KOPT-K1 (cell line): ENCODE data around the gene GSK3B.

Experiments
- H3K27ac ChIP-seq: fragments of 200-600 bp; sonication (generic); 2 replicates; pipeline ENCODE4 v1.5.1; 2016; ENCODE audit warnings: antibody characterized with exemption, mild to moderate bottlenecking, low read depth, low read length; ENCODE audit not compliant: poor library complexity, severe bottlenecking
- H3K36me3 ChIP-seq: fragments of 200-600 bp; sonication (generic); 2 replicates; pipeline ENCODE4 v1.5.1; 2017; ENCODE audit warnings: antibody characterized with exemption, mild to moderate bottlenecking, low read length, moderate library complexity; ENCODE audit not compliant: insufficient read depth
- H3K9me3 ChIP-seq: fragments of 200-600 bp; sonication (generic); 2 replicates; pipeline ENCODE4 v1.5.1; 2017; ENCODE audit warnings: antibody characterized with exemption, low read length, mild to moderate bottlenecking; ENCODE audit not compliant: insufficient read depth, poor library complexity, severe bottlenecking

Gene GSK3B

GRCh38 chr3:119974656-119975055, 119.6 kb downstream of the GSK3B start:
- Histone ChIP-seq H3K27ac (no peak overlapping the region), H3K9me3 (no peaks in the 10 kb centered on the region), H3K36me3 (peaks cover 13% of the 10 kb centered on the region)

DNA sequence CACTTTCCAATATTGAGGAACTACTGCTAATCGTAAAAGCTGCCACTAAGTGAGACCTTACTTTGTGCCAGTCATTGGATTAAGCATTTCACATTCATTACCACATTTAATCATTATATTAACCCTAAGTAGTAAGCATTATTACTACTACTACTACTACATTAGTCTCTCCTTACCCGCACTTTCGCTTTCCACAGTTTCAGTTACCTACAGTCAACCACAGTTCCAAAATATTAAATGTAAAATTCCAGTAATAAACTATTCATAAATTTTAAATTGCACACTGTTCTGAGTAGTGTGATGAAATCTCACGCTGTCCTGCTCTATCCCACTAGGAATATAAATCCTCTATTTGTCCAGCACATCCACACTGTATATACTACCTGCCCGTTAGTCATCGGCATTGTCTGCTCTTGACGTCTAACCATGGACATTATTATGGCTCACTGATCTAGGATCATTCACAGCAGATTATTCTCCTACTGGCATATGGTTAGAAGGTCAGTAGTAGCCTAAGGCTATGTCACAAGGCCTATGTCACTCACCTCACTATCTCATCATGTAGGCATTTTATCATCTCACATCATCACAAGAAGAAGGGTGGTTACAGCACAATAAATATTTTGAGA, 121.1 kb downstream of the GSK3B start:
- no peaks in the 10 kb centered on the region for H3K9me3 ChIP-seq
- no peaks in the 10 kb centered on the region; the same call in 1 of the 2 replicates for H3K36me3 ChIP-seq
- H3K27ac ChIP-seq = no peak overlapping the region

DNA sequence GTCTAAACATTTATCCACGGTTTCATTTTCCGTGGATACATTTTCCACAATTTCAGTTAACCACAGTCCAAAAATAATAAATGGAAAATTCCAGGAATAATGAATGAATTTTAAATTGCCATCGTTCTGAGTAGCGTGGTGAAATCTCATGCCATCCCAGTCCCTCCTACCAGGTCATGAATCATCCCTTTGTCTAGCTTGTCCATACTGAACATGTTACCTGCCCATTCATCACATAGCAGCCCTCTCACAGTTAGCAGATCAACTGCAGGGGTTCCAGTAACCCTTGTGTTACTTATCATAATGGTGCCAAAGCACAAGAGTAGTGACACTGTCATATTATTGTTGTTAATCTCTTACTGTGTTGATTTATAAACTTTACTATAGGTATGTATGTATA, 124.5 kb downstream of the GSK3B start:
- Histone ChIP-seq H3K36me3 (no peaks in the 10 kb centered on the region), H3K9me3 (no peaks in the 10 kb centered on the region), H3K27ac (no peak overlapping the region)

DNA sequence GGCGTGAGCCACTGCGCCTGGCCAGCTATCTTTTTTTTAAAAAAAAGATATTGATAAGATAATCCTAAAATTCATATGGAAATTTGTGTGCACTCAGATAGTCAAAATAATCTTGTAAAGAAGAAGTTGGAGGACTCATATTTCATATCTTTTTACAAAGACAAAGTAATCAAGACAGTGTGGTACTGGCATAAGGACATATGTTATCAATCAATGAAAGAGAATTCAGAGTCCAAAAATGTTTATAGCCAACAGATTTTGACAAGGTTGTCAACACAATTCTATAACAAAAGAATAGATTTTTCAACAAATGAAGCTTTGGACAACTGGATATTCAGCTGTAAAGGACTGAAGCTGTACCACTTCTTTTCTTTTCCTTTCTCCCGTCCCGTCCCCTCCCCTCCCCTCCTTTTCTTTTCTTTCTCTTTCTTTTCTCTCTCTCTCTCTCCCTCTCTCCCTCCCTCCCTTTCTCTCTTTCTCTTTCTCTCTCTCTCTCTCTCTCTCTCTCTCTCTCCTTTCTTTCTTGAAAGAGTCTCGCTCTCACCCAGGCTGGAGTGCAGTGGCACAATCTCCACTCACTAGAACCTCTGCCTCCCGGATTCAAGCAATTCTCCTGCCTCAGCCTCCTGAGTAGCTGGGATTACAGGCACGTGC, 126.8 kb downstream of the GSK3B start:
- no peak overlapping the region for H3K27ac ChIP-seq
- peaks cover 6% of the 10 kb centered on the region; the same call in 1 of the 2 replicates for H3K36me3 ChIP-seq
- peaks cover 11% of the 10 kb centered on the region for H3K9me3 ChIP-seq

- H3K36me3 ChIP-seq = peaks cover 9% of the 10 kb centered on the region; the same call in 1 of the 2 replicates
- no peak overlapping the region for H3K27ac ChIP-seq
- peaks cover 12% of the 10 kb centered on the region for H3K9me3 ChIP-seq
Measured at GRCh38 chr3:119965692-119966091, 128.6 kb downstream of the GSK3B start.

DNA sequence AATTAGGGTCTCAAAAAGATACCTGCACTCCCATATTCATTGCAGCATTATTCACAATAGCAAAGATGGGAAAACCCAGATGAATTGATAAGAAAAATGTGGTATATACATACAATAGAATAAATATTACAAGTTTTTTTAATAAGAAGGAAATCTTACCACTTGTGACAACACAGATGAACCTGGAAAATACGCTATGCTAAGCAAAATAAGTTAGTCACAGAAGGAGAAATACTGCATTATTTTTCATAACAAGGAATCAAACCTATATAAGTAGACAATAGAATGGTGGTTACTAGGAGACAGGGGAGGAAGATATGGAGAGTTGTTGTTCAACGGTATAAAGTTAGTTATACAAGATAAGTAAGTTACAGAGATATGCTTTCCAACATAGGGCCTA, 130.0 kb downstream of the GSK3B start:
- Histone ChIP-seq H3K36me3 (peaks cover 9% of the 10 kb centered on the region; the same call in 1 of the 2 replicates), H3K9me3 (peaks cover 12% of the 10 kb centered on the region), H3K27ac (no peak overlapping the region)

DNA sequence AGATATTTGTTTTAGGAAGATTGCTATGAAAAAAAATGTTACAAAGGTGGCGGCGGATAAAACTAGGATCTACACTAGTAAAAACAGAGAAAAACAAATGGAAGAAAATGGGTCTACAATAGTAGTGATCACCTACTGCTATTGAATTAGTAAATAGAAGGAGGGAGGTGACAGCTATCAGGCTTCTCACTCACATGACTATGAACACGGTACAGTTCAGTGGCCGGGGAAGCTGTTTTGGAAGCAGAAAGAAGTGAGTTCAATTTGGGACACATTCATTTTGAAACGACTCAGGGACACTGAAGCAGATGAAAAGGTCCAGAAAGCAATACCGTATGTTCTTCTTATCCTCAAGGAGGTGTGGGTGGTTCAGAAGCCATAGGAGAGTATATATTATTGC, 138.3 kb downstream of the GSK3B start:
- Histone ChIP-seq H3K27ac (no peak overlapping the region), H3K36me3 (no peaks in the 10 kb centered on the region)

DNA sequence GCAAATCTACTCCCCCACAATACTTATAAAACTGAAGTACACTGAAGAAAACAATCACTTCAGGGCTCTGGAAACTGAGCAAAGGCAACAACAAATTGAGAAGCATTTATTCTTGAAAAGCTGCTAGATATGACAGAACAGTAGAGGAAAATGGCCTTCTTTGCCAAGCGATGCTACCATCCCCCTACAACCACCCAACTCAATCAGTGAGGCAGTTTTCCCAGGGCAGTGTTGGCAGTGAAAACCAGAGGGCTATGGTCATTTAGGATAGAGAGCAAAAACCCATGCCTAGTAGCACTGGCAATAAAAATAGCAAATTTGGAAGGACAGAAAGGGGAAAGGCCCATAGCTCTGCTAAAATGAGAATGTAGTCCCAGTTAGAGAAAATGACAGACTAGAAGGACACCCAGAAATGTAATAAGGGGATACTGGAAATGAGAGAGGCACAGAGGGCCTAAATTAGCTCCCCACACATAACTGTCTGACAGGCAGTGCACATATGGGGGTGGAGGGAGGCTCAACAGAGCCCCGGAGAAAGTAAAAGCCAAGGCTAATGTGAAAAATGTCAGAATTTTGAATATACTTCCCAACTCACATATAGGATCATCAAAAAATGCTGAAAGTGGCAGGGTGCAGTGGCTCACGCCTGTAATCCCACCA, 143.5 kb downstream of the GSK3B start:
- Histone ChIP-seq H3K9me3 (no peaks in the 10 kb centered on the region), H3K27ac (no peak overlapping the region), H3K36me3 (peaks cover 9% of the 10 kb centered on the region; the same call in 1 of the 2 replicates)

More for the DNA sequence above, 138.3 kb downstream of the GSK3B start:
- no peaks in the 10 kb centered on the region for H3K9me3 ChIP-seq

DNA sequence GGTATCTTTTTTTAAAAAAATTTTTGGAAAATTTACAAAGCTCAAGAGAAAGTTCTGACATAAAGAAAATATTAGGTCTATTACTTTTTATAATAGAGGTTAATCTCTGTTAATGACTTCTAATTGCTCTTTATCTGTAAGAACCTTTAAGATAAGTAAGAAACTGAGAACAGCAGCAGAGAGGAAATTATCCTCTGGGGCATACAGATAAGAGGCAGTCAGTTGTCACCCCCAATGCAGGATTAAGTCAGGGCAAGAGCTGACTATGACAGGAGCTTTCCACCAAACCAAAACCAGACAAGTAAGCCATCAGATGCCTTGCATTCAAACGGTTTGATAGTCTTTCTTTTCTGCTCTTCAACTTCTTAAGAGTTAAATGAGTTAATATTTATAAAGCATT, 149.0 kb downstream of the GSK3B start:
- Histone ChIP-seq H3K27ac (no peak overlapping the region), H3K36me3 (peaks cover 15% of the 10 kb centered on the region; the same call in 1 of the 2 replicates), H3K9me3 (no peaks in the 10 kb centered on the region)

DNA sequence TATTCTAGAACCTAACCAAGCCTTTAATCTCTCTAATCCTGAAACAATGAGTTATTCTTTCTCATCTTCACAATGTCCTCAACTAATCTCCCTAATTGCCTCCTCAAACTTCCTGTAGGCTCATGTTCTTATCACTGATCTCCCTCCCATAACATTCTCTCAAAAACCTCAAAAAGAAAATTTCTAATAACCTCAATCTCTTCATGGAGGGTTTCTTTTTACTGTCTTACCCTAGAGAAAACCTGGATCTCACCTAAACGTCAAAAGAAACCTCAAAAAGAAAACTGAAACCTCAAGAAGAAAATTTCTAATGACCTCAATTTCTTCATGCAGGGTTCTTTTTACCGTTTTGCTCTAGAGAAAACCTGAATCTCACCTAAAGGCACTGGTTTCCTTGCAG, 150.2 kb downstream of the GSK3B start:
- Histone ChIP-seq H3K36me3 (peaks cover 15% of the 10 kb centered on the region; the same call in 1 of the 2 replicates), H3K27ac (peak overlapping the region; percentile 26), H3K9me3 (no peaks in the 10 kb centered on the region)

DNA sequence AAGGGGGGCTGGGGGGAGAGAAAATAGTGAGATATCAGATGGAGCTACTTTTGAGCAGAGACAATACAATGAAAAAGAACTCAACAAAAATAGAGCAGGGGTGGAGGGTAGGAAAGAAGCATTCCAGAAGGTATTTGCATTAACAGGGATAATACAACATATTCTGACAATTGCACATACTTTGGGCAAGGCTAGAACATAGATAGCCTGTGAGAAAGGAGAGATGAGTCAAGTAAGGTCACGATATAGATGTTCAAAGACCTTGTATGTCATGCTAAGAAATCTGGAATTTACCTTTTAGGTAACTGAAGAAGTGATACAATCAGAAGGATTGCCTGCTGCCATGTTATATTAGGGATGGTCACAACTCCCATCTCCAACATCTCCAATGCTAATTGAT, 155.2 kb downstream of the GSK3B start:
- 0 out of 2 replicates have a peak, but pooled peaks cover 3% of the 10 kb centered on the region for H3K36me3 ChIP-seq
- H3K9me3 ChIP-seq = no peaks in the 10 kb centered on the region
- H3K27ac ChIP-seq = no peak overlapping the region

GRCh38 chr3:119937229-119937628, 157.0 kb downstream of the GSK3B start:
- Histone ChIP-seq H3K27ac (peak overlapping the region; percentile 39), H3K36me3 (peaks cover 3% of the 10 kb centered on the region; the same call in 1 of the 2 replicates), H3K9me3 (no peaks in the 10 kb centered on the region)

- Histone ChIP-seq H3K27ac (no peak overlapping the region), H3K9me3 (no peaks in the 10 kb centered on the region), H3K36me3 (no peaks in the 10 kb centered on the region; the same call in 1 of the 2 replicates)
Measured at GRCh38 chr3:119934249-119934648, 160.0 kb downstream of the GSK3B start.

DNA sequence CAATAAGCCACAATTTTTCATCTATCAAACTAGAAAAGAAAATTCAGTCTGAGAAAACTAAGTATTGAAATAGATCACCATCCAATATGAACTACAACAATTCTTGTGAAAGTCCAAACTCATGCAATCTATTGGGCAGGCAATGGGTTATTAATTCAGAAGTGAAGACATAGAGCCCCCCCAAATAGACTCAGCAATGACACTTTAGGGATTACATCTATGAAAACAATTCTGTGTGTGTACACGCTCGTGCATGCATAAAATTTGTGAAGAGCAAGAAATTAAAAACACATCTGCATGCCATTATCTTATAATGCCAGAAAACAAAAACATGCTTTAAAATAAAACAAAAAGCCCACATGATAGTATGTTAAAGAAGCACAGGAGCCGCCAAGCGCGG, 161.0 kb downstream of the GSK3B start:
- Histone ChIP-seq H3K9me3 (no peaks in the 10 kb centered on the region), H3K27ac (no peak overlapping the region), H3K36me3 (no peaks in the 10 kb centered on the region; the same call in 1 of the 2 replicates)

DNA sequence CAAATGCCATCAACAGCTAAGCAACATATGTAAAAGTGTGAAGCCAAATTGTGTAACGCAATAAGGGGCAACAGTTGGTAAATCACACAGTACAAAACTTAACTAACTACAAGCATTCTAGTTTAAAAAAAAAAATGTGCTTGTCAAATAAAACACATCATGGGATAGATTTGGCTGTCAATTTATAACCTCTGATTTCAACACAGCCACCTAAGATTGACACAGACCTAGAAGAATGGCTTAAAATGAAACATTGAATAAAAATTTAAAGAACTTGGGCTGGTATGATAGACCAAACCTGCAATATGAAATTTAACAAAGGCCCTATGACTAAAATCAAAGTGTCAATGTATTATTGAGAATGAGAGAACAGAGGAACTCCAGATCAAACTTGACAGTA, 164.0 kb downstream of the GSK3B start:
- H3K27ac ChIP-seq = no peak overlapping the region

More for the DNA sequence above, 164.0 kb downstream of the GSK3B start:
- Histone ChIP-seq H3K9me3 (peaks cover 5% of the 10 kb centered on the region), H3K36me3 (peaks cover 6% of the 10 kb centered on the region; the same call in 1 of the 2 replicates)
